Measurements from ENCODE around the gene COQ10B. TPM values are rescaled to one million over a fixed set of nuclear protein-coding genes. Genes with fewer than 3 reads are reported as not detected.

The COQ10B gene
- total RNA-seq, 2 experiments from 2014 or later = 5.0 to 12.2 TPM

DNA sequence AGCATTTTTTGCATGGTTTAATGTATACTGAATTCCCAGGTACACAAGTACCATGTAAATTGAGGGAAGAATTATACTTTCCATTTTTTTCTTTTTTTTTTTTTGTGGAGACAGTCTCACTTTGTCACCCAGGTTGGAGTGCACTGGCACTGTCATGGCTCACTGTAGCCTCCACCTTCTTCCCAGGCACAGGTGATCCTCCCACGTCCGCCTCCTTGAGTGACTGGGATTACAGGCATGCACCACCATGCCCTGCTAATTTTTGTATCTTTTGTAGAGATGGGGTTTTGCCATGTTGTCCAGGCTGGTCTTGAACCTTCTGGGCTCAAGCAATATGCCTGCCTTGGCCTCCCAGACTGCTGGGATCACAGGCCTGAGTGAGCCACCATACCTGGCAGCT lies 50.6 kb downstream of the COQ10B start:
- Histone ChIP-seq H3K4me2 (ENCODE audit: low read length) (no peak overlapping the region), H3K9me2 (ENCODE audit: insufficient read depth, low read length) (no peaks in the 10 kb centered on the region), H3K9me3 (ENCODE audit: low read length) (no peaks in the 10 kb centered on the region), H3K27ac (ENCODE audit: low read depth, low read length, poor library complexity, severe bottlenecking) (no peak overlapping the region), H4K20me1 (ENCODE audit: insufficient read depth, low read length) (peaks cover 21% of the 10 kb centered on the region), H3K36me3 (ENCODE audit: insufficient read depth, low read length) (peaks cover 76% of the 10 kb centered on the region), H3K79me2 (ENCODE audit: insufficient read depth, low read depth, low read length) (peaks cover 52% of the 10 kb centered on the region), H2AFZ (ENCODE audit: low read length) (no peak overlapping the region), H3K4me3 (ENCODE audit: low read depth, low read length, poor library complexity, severe bottlenecking) (no peak overlapping the region), H3K4me1 (ENCODE audit: insufficient read depth, low read length, poor library complexity, severe bottlenecking) (peaks cover 23% of the 10 kb centered on the region)
- intact Hi-C loops (cut with micrococcal nuclease; ENCODE audit: unreplicated experiment) = no loop called here
- no peak for TF ChIP-seq CTCF (conservative IDR thresholded peaks at IDR 0.05; ENCODE audit: low read length)
- no peak for TF ChIP-seq EZH2phosphoT487 (IDR thresholded peaks at IDR 0.05; ENCODE audit: borderline replicate concordance, low read depth, low read length)
- ChIA-PET CTCF (ENCODE audit: unreplicated experiment) (no interaction called here), POLR2A (interaction anchor here (0.5 to 10.2 kb wide), 2 partner anchors 10 to 47 kb away, joined by 3 to 136 read pairs; partner anchors contain the start of gene MOB4)
- no peak for DNase-seq (ENCODE audit: low spot score)
- no TSS peak for BruUV-seq (replicated peaks)

DNA sequence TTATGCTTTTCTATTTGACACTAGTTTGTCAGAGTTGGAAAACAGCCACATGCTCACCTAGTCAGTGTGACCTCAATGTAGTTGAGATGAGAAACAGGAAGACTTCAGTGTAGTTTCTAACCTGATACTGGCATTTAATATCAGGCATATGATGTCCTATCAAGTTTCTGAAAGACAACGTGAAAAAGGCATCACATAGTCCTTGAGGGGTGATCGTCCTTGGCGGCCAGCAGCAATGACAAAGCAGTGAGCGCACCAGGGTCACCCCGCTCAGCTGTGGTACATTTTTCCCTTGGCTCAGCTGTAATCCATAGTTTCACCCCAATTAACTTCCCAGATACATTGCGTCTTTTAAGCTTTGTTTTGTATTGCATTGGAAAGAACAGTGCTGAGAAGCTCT lies 51.2 kb downstream of the COQ10B start:
- Histone ChIP-seq H3K4me2 (ENCODE audit: low read length) (no peak overlapping the region), H3K4me3 (ENCODE audit: low read depth, low read length, poor library complexity, severe bottlenecking) (no peak overlapping the region), H3K9me3 (ENCODE audit: low read length) (no peaks in the 10 kb centered on the region), H3K36me3 (ENCODE audit: insufficient read depth, low read length) (peaks cover 72% of the 10 kb centered on the region), H3K79me2 (ENCODE audit: insufficient read depth, low read depth, low read length) (peaks cover 47% of the 10 kb centered on the region), H2AFZ (ENCODE audit: low read length) (no peak overlapping the region), H4K20me1 (ENCODE audit: insufficient read depth, low read length) (peaks cover 21% of the 10 kb centered on the region), H3K4me1 (ENCODE audit: insufficient read depth, low read length, poor library complexity, severe bottlenecking) (peaks cover 23% of the 10 kb centered on the region), H3K9me2 (ENCODE audit: insufficient read depth, low read length) (no peaks in the 10 kb centered on the region), H3K27ac (ENCODE audit: low read depth, low read length, poor library complexity, severe bottlenecking) (no peak overlapping the region)
- ChIA-PET CTCF (ENCODE audit: unreplicated experiment) (no interaction called here), POLR2A (interaction anchor here (10.2 kb wide), 1 partner anchor 10 kb away, joined by 136 read pairs; the partner anchor contains the start of gene MOB4)
- BruUV-seq (replicated peaks) = no TSS peak
- no peak for TF ChIP-seq CTCF (conservative IDR thresholded peaks at IDR 0.05; ENCODE audit: low read length)
- no peak for TF ChIP-seq EZH2phosphoT487 (IDR thresholded peaks at IDR 0.05; ENCODE audit: borderline replicate concordance, low read depth, low read length)
- no peak for DNase-seq (ENCODE audit: low spot score)
- intact Hi-C loops (cut with micrococcal nuclease; ENCODE audit: unreplicated experiment) = no loop called here

DNA sequence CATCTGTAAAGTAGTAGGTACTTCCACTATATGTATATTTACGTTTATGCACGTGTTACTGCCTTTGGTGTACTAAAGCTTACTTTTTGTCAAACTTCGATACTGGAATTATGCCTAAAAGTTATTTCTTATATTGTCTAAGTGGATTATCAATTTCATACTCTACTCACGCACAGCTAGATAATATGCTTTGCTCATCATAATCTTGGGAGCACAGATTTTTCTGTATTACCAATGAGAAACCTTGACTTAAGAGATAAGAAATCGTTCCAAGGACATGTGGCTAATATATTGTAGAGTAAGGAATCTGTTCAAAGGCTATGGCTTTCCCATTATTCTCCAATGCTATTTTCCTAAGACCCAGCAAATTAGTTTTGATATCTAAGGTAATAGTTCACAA lies 53.3 kb downstream of the COQ10B start:
- Histone ChIP-seq H3K9me3 (ENCODE audit: low read length) (no peaks in the 10 kb centered on the region), H3K27ac (ENCODE audit: low read depth, low read length, poor library complexity, severe bottlenecking) (no peak overlapping the region), H2AFZ (ENCODE audit: low read length) (no peak overlapping the region), H3K4me2 (ENCODE audit: low read length) (no peak overlapping the region), H3K36me3 (ENCODE audit: insufficient read depth, low read length) (peaks cover 62% of the 10 kb centered on the region), H3K9me2 (ENCODE audit: insufficient read depth, low read length) (no peaks in the 10 kb centered on the region), H3K4me1 (ENCODE audit: insufficient read depth, low read length, poor library complexity, severe bottlenecking) (peaks cover 20% of the 10 kb centered on the region), H3K4me3 (ENCODE audit: low read depth, low read length, poor library complexity, severe bottlenecking) (no peak overlapping the region), H3K79me2 (ENCODE audit: insufficient read depth, low read depth, low read length) (peaks cover 31% of the 10 kb centered on the region), H4K20me1 (ENCODE audit: insufficient read depth, low read length) (peaks cover 18% of the 10 kb centered on the region)
- TF ChIP-seq EZH2phosphoT487 (IDR thresholded peaks at IDR 0.05; ENCODE audit: borderline replicate concordance, low read depth, low read length) = no peak
- no peak for TF ChIP-seq CTCF (conservative IDR thresholded peaks at IDR 0.05; ENCODE audit: low read length)
- BruUV-seq (replicated peaks) = no TSS peak
- DNase-seq (ENCODE audit: low spot score) = no peak
- CTCF ChIA-PET (ENCODE audit: unreplicated experiment) = no interaction called here
- POLR2A ChIA-PET = interaction anchor here (10.2 kb wide), 1 partner anchor 8 kb away, joined by 136 read pairs; the partner anchor contains the start of gene MOB4
- intact Hi-C loops (cut with micrococcal nuclease; ENCODE audit: unreplicated experiment) = no loop called here
